Calu3 (cell line): ENCODE results near the gene PTCHD1. TPM values are rescaled to one million over a fixed set of nuclear protein-coding genes. Genes with fewer than 3 reads are reported as not detected.

Source experiments
- BruUV-seq: library from RNA; stranded (reverse); fragments of 400-500 nt; replicated peaks from 2 replicates; lab custom pipeline; 2021; lab: Mats Ljungman, UMichigan
- CTCF ChIA-PET: fragments of 300-600 bp; sonication (Branson Sonifier 250); formaldehyde crosslinking; loops from one replicate; lab custom pipeline; 2022; ENCODE audit warnings: antibody characterized with exemption; lab: Charles Lee
- DNase-seq: peaks from one replicate; pipeline ENCODE4 v3.0.0; 2022
- H3K27ac Mint-ChIP-seq: one replicate; pipeline ENCODE4 v1.8.0; 2022; ENCODE audit warnings: mixed read lengths; ENCODE audit not compliant: unreplicated experiment
- H3K27me3 Mint-ChIP-seq: one replicate; pipeline ENCODE4 v1.8.0; 2022; ENCODE audit warnings: mixed read lengths; ENCODE audit not compliant: unreplicated experiment
- H3K36me3 Mint-ChIP-seq: one replicate; pipeline ENCODE4 v1.8.0; 2022; ENCODE audit warnings: mild to moderate bottlenecking, moderate library complexity, mixed read lengths; ENCODE audit not compliant: insufficient read depth, unreplicated experiment
- H3K4me1 Mint-ChIP-seq: one replicate; pipeline ENCODE4 v1.8.0; 2022; ENCODE audit warnings: mild to moderate bottlenecking, low read depth, mixed read lengths; ENCODE audit not compliant: unreplicated experiment
- H3K4me3 Mint-ChIP-seq: one replicate; pipeline ENCODE4 v1.8.0; 2022; ENCODE audit warnings: mild to moderate bottlenecking, low read depth, moderate library complexity, mixed read lengths; ENCODE audit not compliant: unreplicated experiment
- H3K9me3 Mint-ChIP-seq: one replicate; pipeline ENCODE4 v1.8.0; 2022; ENCODE audit warnings: low read depth, mixed read lengths; ENCODE audit not compliant: unreplicated experiment
- intact Hi-C: fragments of 100-400 bp; cut with micrococcal nuclease; formaldehyde crosslinking; loops from one replicate; pipeline ENCODE4 v1.10.0; 2022; ENCODE audit not compliant: unreplicated experiment
- total RNA-seq: library from RNA; stranded (reverse); gene quantifications from 2 replicates; pipeline ENCODE4 v1.2.3, GENCODE V29; 2022
- TF ChIP-seq, protein P1 (sequence below): fragments of 200-600 bp; IDR thresholded peaks from one replicate; pipeline ENCODE4 v1.8.0; 2022; ENCODE audit warnings: antibody characterized with exemption; ENCODE audit not compliant: unreplicated experiment

Gene PTCHD1
- total RNA-seq, 1 experiment from 2014 or later: not detected

DNA sequence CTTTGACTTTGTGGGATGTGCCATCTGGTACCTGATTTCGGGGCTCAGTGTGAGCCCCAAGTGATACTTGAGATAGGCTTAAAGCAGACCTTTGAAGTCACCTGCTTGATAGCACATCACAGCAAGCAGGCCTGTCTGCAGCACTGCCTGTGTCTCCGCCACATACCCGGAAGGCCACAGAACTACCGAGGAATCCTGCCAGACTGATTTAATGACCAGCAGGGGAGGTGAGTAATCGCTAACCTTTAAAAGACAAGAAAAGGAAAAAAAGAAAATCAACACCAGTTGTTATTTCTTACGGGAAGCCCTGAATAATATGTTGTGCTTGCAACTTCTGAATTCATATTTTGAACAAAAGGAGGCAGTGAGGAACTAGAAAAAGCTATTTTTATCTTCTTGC lies 6.8 kb downstream of the PTCHD1 start:
- Mint-ChIP-seq H3K4me3 (no peak overlapping the region), H3K36me3 (no peaks in the 10 kb centered on the region), H3K27ac (no peak overlapping the region), H3K4me1 (no peaks in the 10 kb centered on the region), H3K9me3 (no peaks in the 10 kb centered on the region), H3K27me3 (peaks cover 59% of the 10 kb centered on the region)
- CTCF ChIA-PET: no interaction called here
- no peak for DNase-seq
- TF ChIP-seq, protein P1, sequence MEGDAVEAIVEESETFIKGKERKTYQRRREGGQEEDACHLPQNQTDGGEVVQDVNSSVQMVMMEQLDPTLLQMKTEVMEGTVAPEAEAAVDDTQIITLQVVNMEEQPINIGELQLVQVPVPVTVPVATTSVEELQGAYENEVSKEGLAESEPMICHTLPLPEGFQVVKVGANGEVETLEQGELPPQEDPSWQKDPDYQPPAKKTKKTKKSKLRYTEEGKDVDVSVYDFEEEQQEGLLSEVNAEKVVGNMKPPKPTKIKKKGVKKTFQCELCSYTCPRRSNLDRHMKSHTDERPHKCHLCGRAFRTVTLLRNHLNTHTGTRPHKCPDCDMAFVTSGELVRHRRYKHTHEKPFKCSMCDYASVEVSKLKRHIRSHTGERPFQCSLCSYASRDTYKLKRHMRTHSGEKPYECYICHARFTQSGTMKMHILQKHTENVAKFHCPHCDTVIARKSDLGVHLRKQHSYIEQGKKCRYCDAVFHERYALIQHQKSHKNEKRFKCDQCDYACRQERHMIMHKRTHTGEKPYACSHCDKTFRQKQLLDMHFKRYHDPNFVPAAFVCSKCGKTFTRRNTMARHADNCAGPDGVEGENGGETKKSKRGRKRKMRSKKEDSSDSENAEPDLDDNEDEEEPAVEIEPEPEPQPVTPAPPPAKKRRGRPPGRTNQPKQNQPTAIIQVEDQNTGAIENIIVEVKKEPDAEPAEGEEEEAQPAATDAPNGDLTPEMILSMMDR: no peak
- no TSS peak for BruUV-seq
- intact Hi-C loops: no loop called here

DNA sequence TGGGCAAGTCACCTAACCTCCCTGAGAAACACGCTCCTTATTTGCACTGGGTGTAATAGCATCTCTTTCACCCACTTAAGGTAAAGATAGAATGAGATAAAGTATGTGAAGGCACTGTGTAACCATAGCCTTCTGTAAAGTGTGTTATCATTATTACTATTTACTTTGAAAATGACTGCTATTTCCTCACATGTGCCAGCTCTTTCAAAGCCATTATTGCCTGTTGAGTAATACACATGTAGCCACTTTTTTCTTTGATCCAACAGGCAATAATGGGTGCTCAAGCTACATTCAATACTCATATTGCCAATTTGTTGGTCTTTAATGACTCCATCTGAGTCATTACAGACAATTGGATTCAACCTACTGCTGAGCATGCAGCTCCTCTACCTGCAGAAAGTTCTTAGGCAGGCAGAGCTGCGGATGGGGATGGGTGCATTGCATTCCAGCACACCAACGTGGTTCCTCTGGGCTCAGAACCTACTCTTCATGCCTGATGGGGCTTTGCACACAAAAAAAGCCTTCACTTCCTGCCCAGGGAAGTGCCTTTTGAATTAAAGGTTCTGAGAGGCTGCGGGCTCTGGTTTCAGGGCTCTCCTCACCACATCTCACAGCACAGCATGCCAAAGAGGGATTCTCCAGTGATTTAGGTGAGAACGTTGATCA lies 9.7 kb downstream of the PTCHD1 start:
- Mint-ChIP-seq H3K4me3 (no peak overlapping the region), H3K4me1 (no peaks in the 10 kb centered on the region), H3K36me3 (no peaks in the 10 kb centered on the region), H3K27ac (no peak overlapping the region), H3K27me3 (peaks cover 68% of the 10 kb centered on the region), H3K9me3 (no peaks in the 10 kb centered on the region)
- CTCF ChIA-PET: no interaction called here
- DNase-seq: no peak
- intact Hi-C loops: no loop called here
- BruUV-seq: no TSS peak
- TF ChIP-seq, protein P1: no peak

DNA sequence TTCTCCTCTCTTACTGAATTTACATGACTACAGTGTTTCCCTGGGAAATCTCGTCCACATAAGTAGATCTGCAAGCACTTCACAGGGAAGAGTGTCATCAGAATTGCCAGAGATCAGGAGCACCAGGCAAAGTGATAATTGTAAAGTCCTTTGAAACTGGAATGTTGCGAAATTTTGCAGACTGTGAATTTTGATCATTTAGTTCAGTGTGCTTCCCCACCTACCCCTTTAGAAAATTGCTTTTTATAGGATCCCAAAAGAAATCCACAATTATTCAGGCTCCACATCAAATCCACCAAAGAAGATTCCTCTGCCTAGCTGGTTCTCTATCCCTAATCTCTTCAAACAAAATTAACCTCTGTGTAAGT lies 10.2 kb downstream of the PTCHD1 start:
- H3K4me1 Mint-ChIP-seq: no peaks in the 10 kb centered on the region
- no TSS peak for BruUV-seq
- H3K4me3 Mint-ChIP-seq: no peak overlapping the region
- CTCF ChIA-PET: no interaction called here
- intact Hi-C loops: no loop called here
- H3K36me3 Mint-ChIP-seq: no peaks in the 10 kb centered on the region
- peaks cover 73% of the 10 kb centered on the region for H3K27me3 Mint-ChIP-seq
- no peak overlapping the region for H3K27ac Mint-ChIP-seq
- no peaks in the 10 kb centered on the region for H3K9me3 Mint-ChIP-seq
- no peak for DNase-seq
- TF ChIP-seq, protein P1: no peak

DNA sequence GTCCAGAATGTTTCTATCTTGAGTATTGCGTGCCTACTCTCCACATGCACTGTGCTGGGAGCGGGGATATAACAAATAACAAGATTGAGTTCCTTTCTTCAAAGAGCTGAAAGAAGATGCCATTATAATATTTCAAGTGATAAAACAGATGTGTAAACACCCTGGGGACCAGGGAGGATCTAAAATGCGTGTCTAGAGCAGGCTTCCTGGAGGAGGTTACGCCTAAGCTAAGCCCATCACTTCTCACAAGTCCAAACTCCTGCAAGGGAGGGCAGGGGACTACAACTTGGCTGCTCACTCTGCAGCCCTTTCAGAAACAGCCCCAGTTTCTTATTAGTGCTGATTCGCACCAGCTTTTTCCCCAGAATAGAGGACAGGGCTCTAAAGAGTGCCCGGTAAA lies 21.5 kb downstream of the PTCHD1 start:
- H3K4me3 Mint-ChIP-seq: no peak overlapping the region
- CTCF ChIA-PET: no interaction called here
- TF ChIP-seq, protein P1: no peak

More for the DNA sequence above, 21.5 kb downstream of the PTCHD1 start:
- H3K27me3 Mint-ChIP-seq: peaks cover 27% of the 10 kb centered on the region
- no peaks in the 10 kb centered on the region for H3K4me1 Mint-ChIP-seq
- no peaks in the 10 kb centered on the region for H3K9me3 Mint-ChIP-seq
- no TSS peak for BruUV-seq
- H3K27ac Mint-ChIP-seq: no peak overlapping the region
- DNase-seq: no peak
- intact Hi-C loops: no loop called here
- H3K36me3 Mint-ChIP-seq: no peaks in the 10 kb centered on the region
